Lower leg skin (tissue), 3 donors: ENCODE data around the gene TFDP1.

Experiments used
- CTCF ChIP-seq, 3 donors: fragments of 450-650 bp; IDR thresholded peaks; one replicate each; pipeline ENCODE4 v1.5.1; 2016; ENCODE audit warnings: antibody characterized with exemption in 3 of 3, mild to moderate bottlenecking in 3 of 3, moderate library complexity in 2 of 3
- POLR2A ChIP-seq, 2 donors: fragments of 450-650 bp; IDR thresholded peaks; one replicate each; pipeline ENCODE4 v1.6.1; 2016 to 2017; ENCODE audit warnings: antibody characterized with exemption in 2 of 2, mild to moderate bottlenecking in 1 of 2, moderate library complexity in 1 of 2

- TF ChIP-seq CTCF (IDR thresholded peaks at IDR 0.05) (no peak), POLR2A (IDR thresholded peaks at IDR 0.05) (no peak)
These were observed 36.3 kb upstream of the TFDP1 start for GRCh38 chr13:113548171-113548641.
